ENCODE data around the gene KCNN1.
"Not testable (repeated sequence)": the region's sequence is repeated elsewhere in the genome, so short reads cannot be mapped to it uniquely, and the experiment has no call there.

KCNN1 gene

GRCh38 chr19:18027151-18027550, 60.2 kb downstream of the KCNN1 start:
- DNase-seq (ENCODE audit: low read depth): no peak

GRCh38 chr19:18029617-18030338, 62.9 kb downstream of the KCNN1 start:
- no peak for DNase-seq (ENCODE audit: low read depth)

GRCh38 chr19:18031401-18031800, 64.5 kb downstream of the KCNN1 start:
- DNase-seq (ENCODE audit: low read depth): not testable (repeated sequence)

GRCh38 chr19:18032102-18032501, 65.2 kb downstream of the KCNN1 start:
- DNase-seq (ENCODE audit: low read depth): not testable (repeated sequence)

- no peak for DNase-seq (ENCODE audit: low read depth)
Measured at GRCh38 chr19:18041054-18041453, 74.1 kb downstream of the KCNN1 start.

- DNase-seq (ENCODE audit: low read depth): no peak
Measured at GRCh38 chr19:18043676-18044075, 76.8 kb downstream of the KCNN1 start.

- no peak for DNase-seq (ENCODE audit: low read depth)
Measured at GRCh38 chr19:18044825-18045304, 78.0 kb downstream of the KCNN1 start.

GRCh38 chr19:18045307-18046050, 78.6 kb downstream of the KCNN1 start:
- DNase-seq (ENCODE audit: low read depth): no peak

- peak; percentile 35 for DNase-seq (ENCODE audit: low read depth)
Measured at GRCh38 chr19:18046059-18046718, 79.3 kb downstream of the KCNN1 start.

GRCh38 chr19:18049385-18049784, 82.5 kb downstream of the KCNN1 start:
- DNase-seq (ENCODE audit: low read depth): no peak
